Measurements from ENCODE around the gene S100A6. TPM values are rescaled to one million over a fixed set of nuclear protein-coding genes. Genes with fewer than 3 reads are reported as not detected.

Gene S100A6
- polyA plus RNA-seq, 2 of the 4 experiments (the other 2 are of a cell fraction): 898 to 3,552 TPM

DNA sequence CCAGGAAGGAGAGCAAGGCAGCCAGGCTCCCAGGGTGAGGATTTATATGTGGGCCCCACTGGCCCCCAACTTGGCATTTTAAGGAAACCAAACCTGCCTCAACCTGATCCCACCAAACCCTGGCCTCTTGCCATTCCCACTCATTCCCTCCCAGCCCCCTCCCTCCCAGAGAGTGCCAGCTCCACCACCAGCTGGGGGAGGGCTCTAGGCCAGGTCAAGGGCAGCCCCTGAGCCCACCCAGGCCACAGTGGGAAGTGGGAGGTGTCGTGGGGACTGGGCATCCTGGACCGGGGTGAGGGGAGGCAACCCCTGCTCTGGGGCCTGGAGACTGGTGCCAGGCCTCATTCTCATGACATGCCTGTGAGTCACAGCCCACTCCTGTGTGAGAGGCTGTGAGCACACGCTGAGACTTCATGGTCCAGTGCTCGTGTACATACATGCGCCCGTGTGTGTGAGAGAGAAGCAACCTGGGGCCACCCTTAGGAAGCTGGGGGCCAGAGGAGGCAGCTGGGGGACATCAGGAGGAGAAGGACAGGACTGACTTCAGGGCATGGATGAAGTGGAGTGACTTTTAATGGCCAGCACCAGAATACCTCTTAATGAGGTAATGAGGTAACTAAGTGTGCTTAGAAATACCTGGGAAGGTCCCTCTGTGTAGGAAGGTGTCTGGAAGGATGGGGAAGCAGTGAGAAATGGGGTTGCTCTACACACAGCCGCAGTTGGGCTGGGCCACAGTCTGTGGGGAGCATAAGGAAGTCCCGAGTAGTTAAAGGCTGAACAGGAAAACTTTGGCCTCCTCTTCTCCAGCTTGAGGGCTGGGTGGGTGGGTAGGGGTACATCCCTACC, 30.0 kb upstream of the S100A6 start, which contains the start of gene S100A2:
Gene S100A2 (minus strand): TSS at position 316 of the 846 bp plus-strand sequence. CDS start 1,967 bp downstream, outside the sequence.
- FAIRE-seq (no peak), ATAC-seq (peak; percentile 60 to 64), DNase-seq (ENCODE audit: low read depth in 1 of 2, low spot score in 1 of 2) (peak; percentile 88 to 90)
- TF ChIP-seq JUNB (IDR thresholded peaks at IDR 0.05) (peak; percentile 36; the same call in 1 of the 2 replicates), EHMT2 (IDR thresholded peaks at IDR 0.05; ENCODE audit: low read depth) (no peak), ZSCAN20 (CRISPR knock-in tag; IDR thresholded peaks at IDR 0.05) (0 out of 2 replicates have a peak, but pooled peaks have one; percentile 53), KDM1A (IDR thresholded peaks at IDR 0.05; ENCODE audit: low read depth) (no peak), FOXS1 (CRISPR knock-in tag; IDR thresholded peaks at IDR 0.05) (peak; percentile 17; the same call in 1 of the 2 replicates), ZFP36 (IDR thresholded peaks at IDR 0.05; ENCODE audit: borderline replicate concordance, partially characterized antibody) (no peak), FOSL2 (IDR thresholded peaks at IDR 0.05) (peak; percentile 53; the same call in 1 of the 2 replicates), FOSL2 (CRISPR knock-in tag; IDR thresholded peaks at IDR 0.05) (peak; percentile 91), JUN (IDR thresholded peaks at IDR 0.05) (no peak), HOXB5 (CRISPR knock-in tag; IDR thresholded peaks at IDR 0.05) (peak; percentile 83), HOXA7 (CRISPR knock-in tag; IDR thresholded peaks at IDR 0.05) (peak; percentile 67; the same call in 1 of the 2 replicates), RNF2 (IDR thresholded peaks at IDR 0.05; ENCODE audit: borderline replicate concordance, low read depth) (no peak), HEYL (CRISPR knock-in tag; IDR thresholded peaks at IDR 0.05) (peak; percentile 86), POLR2A (IDR thresholded peaks at IDR 0.05; ENCODE audit: low read length) (0 out of 2 replicates have a peak, but pooled peaks have one; percentile 6), EHF (CRISPR knock-in tag; IDR thresholded peaks at IDR 0.05) (peak; percentile 74; the same call in 1 of the 2 replicates), KDM5A (IDR thresholded peaks at IDR 0.05) (no peak), NPAS2 (CRISPR knock-in tag; IDR thresholded peaks at IDR 0.05; ENCODE audit: borderline replicate concordance) (peak; percentile 8; the same call in 1 of the 2 replicates), MAFK (IDR thresholded peaks at IDR 0.05; ENCODE audit: partially characterized antibody) (no peak), GATA3 (IDR thresholded peaks at IDR 0.05; ENCODE audit: borderline replicate concordance) (no peak), HOXB13 (CRISPR knock-in tag; IDR thresholded peaks at IDR 0.05; ENCODE audit: low read depth) (peak; percentile 94), TP53 (CRISPR knock-in tag; IDR thresholded peaks at IDR 0.05) (peak; percentile 85; the same call in 1 of the 2 replicates), ZNF302 (CRISPR knock-in tag; IDR thresholded peaks at IDR 0.05) (peak; percentile 85)
- TF ChIP-seq, protein P1, sequence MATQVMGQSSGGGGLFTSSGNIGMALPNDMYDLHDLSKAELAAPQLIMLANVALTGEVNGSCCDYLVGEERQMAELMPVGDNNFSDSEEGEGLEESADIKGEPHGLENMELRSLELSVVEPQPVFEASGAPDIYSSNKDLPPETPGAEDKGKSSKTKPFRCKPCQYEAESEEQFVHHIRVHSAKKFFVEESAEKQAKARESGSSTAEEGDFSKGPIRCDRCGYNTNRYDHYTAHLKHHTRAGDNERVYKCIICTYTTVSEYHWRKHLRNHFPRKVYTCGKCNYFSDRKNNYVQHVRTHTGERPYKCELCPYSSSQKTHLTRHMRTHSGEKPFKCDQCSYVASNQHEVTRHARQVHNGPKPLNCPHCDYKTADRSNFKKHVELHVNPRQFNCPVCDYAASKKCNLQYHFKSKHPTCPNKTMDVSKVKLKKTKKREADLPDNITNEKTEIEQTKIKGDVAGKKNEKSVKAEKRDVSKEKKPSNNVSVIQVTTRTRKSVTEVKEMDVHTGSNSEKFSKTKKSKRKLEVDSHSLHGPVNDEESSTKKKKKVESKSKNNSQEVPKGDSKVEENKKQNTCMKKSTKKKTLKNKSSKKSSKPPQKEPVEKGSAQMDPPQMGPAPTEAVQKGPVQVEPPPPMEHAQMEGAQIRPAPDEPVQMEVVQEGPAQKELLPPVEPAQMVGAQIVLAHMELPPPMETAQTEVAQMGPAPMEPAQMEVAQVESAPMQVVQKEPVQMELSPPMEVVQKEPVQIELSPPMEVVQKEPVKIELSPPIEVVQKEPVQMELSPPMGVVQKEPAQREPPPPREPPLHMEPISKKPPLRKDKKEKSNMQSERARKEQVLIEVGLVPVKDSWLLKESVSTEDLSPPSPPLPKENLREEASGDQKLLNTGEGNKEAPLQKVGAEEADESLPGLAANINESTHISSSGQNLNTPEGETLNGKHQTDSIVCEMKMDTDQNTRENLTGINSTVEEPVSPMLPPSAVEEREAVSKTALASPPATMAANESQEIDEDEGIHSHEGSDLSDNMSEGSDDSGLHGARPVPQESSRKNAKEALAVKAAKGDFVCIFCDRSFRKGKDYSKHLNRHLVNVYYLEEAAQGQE (IDR thresholded peaks at IDR 0.05): no peak
- TF ChIP-seq, protein P2, sequence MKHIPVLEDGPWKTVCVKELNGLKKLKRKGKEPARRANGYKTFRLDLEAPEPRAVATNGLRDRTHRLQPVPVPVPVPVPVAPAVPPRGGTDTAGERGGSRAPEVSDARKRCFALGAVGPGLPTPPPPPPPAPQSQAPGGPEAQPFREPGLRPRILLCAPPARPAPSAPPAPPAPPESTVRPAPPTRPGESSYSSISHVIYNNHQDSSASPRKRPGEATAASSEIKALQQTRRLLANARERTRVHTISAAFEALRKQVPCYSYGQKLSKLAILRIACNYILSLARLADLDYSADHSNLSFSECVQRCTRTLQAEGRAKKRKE (CRISPR knock-in tag; IDR thresholded peaks at IDR 0.05; ENCODE audit: low read depth): peak; percentile 91
- TF ChIP-seq, protein P3, sequence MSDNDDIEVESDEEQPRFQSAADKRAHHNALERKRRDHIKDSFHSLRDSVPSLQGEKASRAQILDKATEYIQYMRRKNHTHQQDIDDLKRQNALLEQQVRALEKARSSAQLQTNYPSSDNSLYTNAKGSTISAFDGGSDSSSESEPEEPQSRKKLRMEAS (IDR thresholded peaks at IDR 0.05): peak; percentile 91
- Histone ChIP-seq H3K4me1 (peaks cover 61% of the 10 kb centered on the region), H3K9me3 (no peaks in the 10 kb centered on the region), H3K4me3 (peak within 1 kb of the TSS; percentile 15; the same call in 1 of the 3 replicates), H3K27ac (peak within 1 kb of the TSS; percentile 97 to 100), H3K4me2 (peak within 1 kb of the TSS; percentile 80)
- WGBS (ENCODE audit: missing lambda C conversion rate): 5% methylated on average over 8 of the region's 8 CpGs
- ChIA-PET POLR2A (interaction anchor here (0.6 to 2.3 kb wide), 14 partner anchors 8 to 424 kb away, joined by 3 to 96 read pairs (median 6); partner anchors contain the start of genes CHTOP, S100A13, S100A4 and S100A5), CTCF (interaction anchor here (0.9 to 8.3 kb wide), 9 partner anchors 18 to 213 kb away, joined by 3 to 141 read pairs (median 5); partner anchors contain the start of genes S100A13, S100A3, S100A4 and S100A5)

Data from A549 (cell line).